Measurements from ENCODE around the gene TULP4. TPM values are rescaled to one million over a fixed set of nuclear protein-coding genes. Genes with fewer than 3 reads are reported as not detected.

The TULP4 gene
- total and polyA plus RNA-seq, 2 donors (not counting 1 experiment from before 2014, with no cell fraction given): 12.0 to 90.0 TPM

DNA sequence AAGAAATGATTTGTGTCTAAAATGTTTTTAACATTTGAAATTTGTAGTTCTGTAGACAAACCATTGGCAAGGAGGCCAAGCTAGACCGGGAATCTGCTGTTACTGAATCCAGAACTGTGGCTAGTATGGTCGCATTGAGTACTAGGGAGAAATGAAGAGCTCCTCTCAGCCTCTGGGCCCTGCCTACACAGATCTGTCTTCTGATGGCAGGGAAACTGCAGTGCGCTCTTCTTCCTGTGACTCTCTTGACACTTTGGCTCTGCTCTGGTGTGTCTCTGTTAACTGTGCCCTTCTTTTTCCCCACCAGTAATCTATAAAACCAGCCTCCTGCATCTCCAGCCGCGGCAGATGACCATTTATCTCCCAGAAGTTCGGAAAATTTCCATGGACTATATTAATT lies 186.1 kb downstream of the TULP4 start:
- Mint-ChIP-seq H3K27ac (no peak overlapping the region), H3K27me3 (no peaks in the 10 kb centered on the region), H3K4me3 (no peak overlapping the region), H3K4me1 (no peaks in the 10 kb centered on the region), H3K9me3 (ENCODE audit: insufficient read depth) (no peaks in the 10 kb centered on the region)
- ChIA-PET CTCF (interaction anchor here (0.7 kb wide), 1 partner anchor 278 kb away, joined by 3 read pairs; no protein-coding TSS in a partner anchor), POLR2A (no interaction called here)
- H2AFZ ChIP-seq (ENCODE audit: insufficient read depth, low read depth, low read length, poor library complexity, severe bottlenecking): no peak overlapping the region
- ATAC-seq (ENCODE audit: low read depth): no peak
- no peak for DNase-seq
- H3K27ac ChIP-seq (ENCODE audit: low read length in 2 of 2): no peak overlapping the region
- no peaks in the 10 kb centered on the region for H3K27me3 ChIP-seq (replicated peaks in 1 of 4; ENCODE audit: control extremely low read depth in 1 of 4, control insufficient read depth in 3 of 4, insufficient read depth in 4 of 4, low read length in 3 of 4)
- H3K4me2 ChIP-seq (replicated peaks; ENCODE audit: low read depth, low read length, poor library complexity, severe bottlenecking): no peak overlapping the region
- H3K4me1 ChIP-seq (ENCODE audit: control insufficient read depth in 2 of 2, insufficient read depth in 2 of 2, low read length in 2 of 2): no peaks in the 10 kb centered on the region
- no peak overlapping the region for H3K9ac ChIP-seq (ENCODE audit: low read length)
- no peaks in the 10 kb centered on the region for H3K79me2 ChIP-seq (ENCODE audit: control insufficient read depth, insufficient read depth, low read length)
- no peak overlapping the region for H3K4me3 ChIP-seq (ENCODE audit: control extremely low read depth in 1 of 5, extremely low read depth in 1 of 5, insufficient read depth in 1 of 5, low read depth in 2 of 5, low read length in 4 of 5)
- no peaks in the 10 kb centered on the region for H4K20me1 ChIP-seq (ENCODE audit: control insufficient read depth, insufficient read depth, low read length, poor library complexity, severe bottlenecking)
- TF ChIP-seq EZH2 (IDR thresholded peaks at IDR 0.05; ENCODE audit: borderline replicate concordance, insufficient read depth, low read depth, low read length, poor library complexity, severe bottlenecking): no peak
- TF ChIP-seq, protein P1, sequence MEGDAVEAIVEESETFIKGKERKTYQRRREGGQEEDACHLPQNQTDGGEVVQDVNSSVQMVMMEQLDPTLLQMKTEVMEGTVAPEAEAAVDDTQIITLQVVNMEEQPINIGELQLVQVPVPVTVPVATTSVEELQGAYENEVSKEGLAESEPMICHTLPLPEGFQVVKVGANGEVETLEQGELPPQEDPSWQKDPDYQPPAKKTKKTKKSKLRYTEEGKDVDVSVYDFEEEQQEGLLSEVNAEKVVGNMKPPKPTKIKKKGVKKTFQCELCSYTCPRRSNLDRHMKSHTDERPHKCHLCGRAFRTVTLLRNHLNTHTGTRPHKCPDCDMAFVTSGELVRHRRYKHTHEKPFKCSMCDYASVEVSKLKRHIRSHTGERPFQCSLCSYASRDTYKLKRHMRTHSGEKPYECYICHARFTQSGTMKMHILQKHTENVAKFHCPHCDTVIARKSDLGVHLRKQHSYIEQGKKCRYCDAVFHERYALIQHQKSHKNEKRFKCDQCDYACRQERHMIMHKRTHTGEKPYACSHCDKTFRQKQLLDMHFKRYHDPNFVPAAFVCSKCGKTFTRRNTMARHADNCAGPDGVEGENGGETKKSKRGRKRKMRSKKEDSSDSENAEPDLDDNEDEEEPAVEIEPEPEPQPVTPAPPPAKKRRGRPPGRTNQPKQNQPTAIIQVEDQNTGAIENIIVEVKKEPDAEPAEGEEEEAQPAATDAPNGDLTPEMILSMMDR (IDR thresholded peaks at IDR 0.05): no peak
- peaks cover 0 to 59% of the 10 kb centered on the region in 2 experiments for H3K36me3 ChIP-seq (replicated peaks in 1 of 2; ENCODE audit: control extremely low read depth in 1 of 2, control insufficient read depth in 1 of 2, extremely low read depth in 1 of 2, insufficient read depth in 2 of 2, low read length in 1 of 2)
- WGBS (ENCODE audit: insufficient coverage): 97% methylated on average over 3 of the region's 6 CpGs
- intact Hi-C loops (cut with micrococcal nuclease): no loop called here
- H3K9me3 ChIP-seq (ENCODE audit: control extremely low read depth in 1 of 3, control insufficient read depth in 2 of 3, insufficient read depth in 1 of 3, low read length in 2 of 3): peaks cover 0 to 6% (median 0%) of the 10 kb centered on the region in 3 donors

DNA sequence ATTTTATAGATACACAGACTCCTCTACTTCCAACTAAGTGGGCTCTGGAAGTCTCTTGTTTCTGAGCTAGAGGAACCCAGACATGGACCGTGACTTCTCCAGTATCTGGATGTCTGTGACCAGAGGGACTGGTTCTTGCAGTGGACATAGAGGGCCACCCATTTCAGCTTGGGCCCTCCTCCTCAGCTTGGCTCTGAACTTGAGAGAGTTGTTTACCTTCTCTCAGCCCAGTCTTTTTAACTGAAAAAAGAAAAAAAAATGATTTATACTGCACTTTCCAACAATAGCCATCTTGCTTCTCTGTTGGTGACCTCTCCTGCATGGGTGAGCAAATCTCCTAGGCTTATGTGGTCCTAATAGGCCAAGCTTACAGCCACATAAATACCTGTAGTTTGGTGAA lies 187.3 kb downstream of the TULP4 start:
- Histone ChIP-seq H3K9me3 (ENCODE audit: control extremely low read depth in 1 of 3, control insufficient read depth in 2 of 3, insufficient read depth in 1 of 3, low read length in 2 of 3) (peaks cover 0 to 9% (median 0%) of the 10 kb centered on the region in 3 donors), H3K27me3 (replicated peaks in 1 of 4; ENCODE audit: control extremely low read depth in 1 of 4, control insufficient read depth in 3 of 4, insufficient read depth in 4 of 4, low read length in 3 of 4) (no peaks in the 10 kb centered on the region), H3K9ac (ENCODE audit: low read length) (no peak overlapping the region), H3K79me2 (ENCODE audit: control insufficient read depth, insufficient read depth, low read length) (no peaks in the 10 kb centered on the region), H3K4me1 (ENCODE audit: control insufficient read depth in 2 of 2, insufficient read depth in 2 of 2, low read length in 2 of 2) (no peaks in the 10 kb centered on the region), H3K4me2 (replicated peaks; ENCODE audit: low read depth, low read length, poor library complexity, severe bottlenecking) (no peak overlapping the region), H3K36me3 (replicated peaks in 1 of 2; ENCODE audit: control extremely low read depth in 1 of 2, control insufficient read depth in 1 of 2, extremely low read depth in 1 of 2, insufficient read depth in 2 of 2, low read length in 1 of 2) (peaks cover 0 to 61% of the 10 kb centered on the region in 2 experiments), H4K20me1 (ENCODE audit: control insufficient read depth, insufficient read depth, low read length, poor library complexity, severe bottlenecking) (no peaks in the 10 kb centered on the region), H3K4me3 (ENCODE audit: control extremely low read depth in 1 of 5, extremely low read depth in 1 of 5, insufficient read depth in 1 of 5, low read depth in 2 of 5, low read length in 4 of 5) (no peak overlapping the region), H2AFZ (ENCODE audit: insufficient read depth, low read depth, low read length, poor library complexity, severe bottlenecking) (no peak overlapping the region), H3K27ac (ENCODE audit: low read length in 2 of 2) (no peak overlapping the region)
- ChIA-PET POLR2A (no interaction called here), CTCF (no interaction called here)
- intact Hi-C loops (cut with micrococcal nuclease): no loop called here
- Mint-ChIP-seq H3K27me3 (no peaks in the 10 kb centered on the region), H3K4me1 (peaks cover 1% of the 10 kb centered on the region), H3K9me3 (ENCODE audit: insufficient read depth) (no peaks in the 10 kb centered on the region), H3K4me3 (no peak overlapping the region), H3K27ac (no peak overlapping the region)
- ATAC-seq (ENCODE audit: low read depth) (no peak), DNase-seq (no peak)
- no CpG with 5 or more reads among the region's 1 CpG for WGBS (ENCODE audit: insufficient coverage)
- TF ChIP-seq, protein P1 (IDR thresholded peaks at IDR 0.05): no peak
- TF ChIP-seq EZH2 (IDR thresholded peaks at IDR 0.05; ENCODE audit: borderline replicate concordance, insufficient read depth, low read depth, low read length, poor library complexity, severe bottlenecking): no peak
